RWPE2 (cell line): ENCODE data around the gene PRKCD.

ENCODE experiments used
- ATAC-seq: fragments of 200-7000 bp; cut with Tn5 transposase; 3 replicates; pipeline ENCODE4 v1.9.1; 2021; ENCODE audit warnings: low read depth
- DNase-seq: peaks from one replicate; pipeline ENCODE4 v3.0.0-alpha.2; 2020; ENCODE audit warnings: low spot score
- H3K27ac ChIP-seq: fragments of 450-650 bp; 2 replicates; pipeline ENCODE4 v1.5.1; 2017; ENCODE audit warnings: mild to moderate bottlenecking; ENCODE audit not compliant: poor library complexity, severe bottlenecking
- H3K27me3 ChIP-seq: fragments of 250-450 bp; sonication (Bioruptor Pico); 2 replicates; pipeline ENCODE4 v1.5.1; 2021; ENCODE audit warnings: mild to moderate bottlenecking, moderate library complexity; ENCODE audit not compliant: insufficient read depth, poor library complexity, severe bottlenecking
- H3K36me3 ChIP-seq: fragments of 250-450 bp; sonication (Bioruptor Pico); 2 replicates; pipeline ENCODE4 v1.5.1; 2020; ENCODE audit warnings: low read depth, mild to moderate bottlenecking, moderate library complexity
- H3K4me1 ChIP-seq: fragments of 250-450 bp; sonication (Bioruptor Pico); 2 replicates; pipeline ENCODE4 v1.5.1; 2021; ENCODE audit warnings: mild to moderate bottlenecking, moderate library complexity; ENCODE audit not compliant: insufficient read depth, poor library complexity, severe bottlenecking
- H3K4me3 ChIP-seq: fragments of 250-450 bp; sonication (Bioruptor Pico); 2 replicates; pipeline ENCODE4 v1.5.1; 2021; ENCODE audit warnings: mild to moderate bottlenecking, moderate library complexity; ENCODE audit not compliant: severe bottlenecking
- H3K9me3 ChIP-seq: fragments of 250-450 bp; sonication (Bioruptor Pico); 2 replicates; pipeline ENCODE4 v1.5.1; 2021; ENCODE audit warnings: mild to moderate bottlenecking, moderate library complexity; ENCODE audit not compliant: severe bottlenecking
- CTCF ChIP-seq: fragments of 450-650 bp; IDR thresholded peaks from one replicate; pipeline ENCODE4 v1.5.1; 2017; ENCODE audit warnings: mild to moderate bottlenecking, moderate library complexity; ENCODE audit not compliant: poor library complexity, severe bottlenecking

The PRKCD gene

GRCh38 chr3:53123510-53123909, 37.5 kb upstream of the PRKCD start:
- Histone ChIP-seq H3K4me1 (no peaks in the 10 kb centered on the region), H3K36me3 (peaks cover 70% of the 10 kb centered on the region), H3K4me3 (no peak overlapping the region), H3K9me3 (no peaks in the 10 kb centered on the region), H3K27me3 (no peaks in the 10 kb centered on the region), H3K27ac (no peak overlapping the region)
- no peak for TF ChIP-seq CTCF
- DNase-seq, result no peak
- ATAC-seq, result no peak

GRCh38 chr3:53123953-53124352, 37.1 kb upstream of the PRKCD start:
- no peaks in the 10 kb centered on the region for H3K4me1 ChIP-seq
- H3K4me3 ChIP-seq, result no peak overlapping the region
- H3K36me3 ChIP-seq, result peaks cover 66% of the 10 kb centered on the region
- TF ChIP-seq CTCF, result no peak
- H3K27ac ChIP-seq, result no peak overlapping the region
- ATAC-seq (no peak), DNase-seq (no peak)
- H3K9me3 ChIP-seq, result no peaks in the 10 kb centered on the region
- no peaks in the 10 kb centered on the region for H3K27me3 ChIP-seq

- peaks cover 43% of the 10 kb centered on the region for H3K36me3 ChIP-seq
- H3K4me3 ChIP-seq, result no peak overlapping the region
- H3K4me1 ChIP-seq, result peaks cover 4% of the 10 kb centered on the region
- H3K27ac ChIP-seq, result no peak overlapping the region
- H3K9me3 ChIP-seq, result no peaks in the 10 kb centered on the region
- ATAC-seq (no peak), DNase-seq (no peak)
- no peak for TF ChIP-seq CTCF
- no peaks in the 10 kb centered on the region for H3K27me3 ChIP-seq
Measured at GRCh38 chr3:53126601-53127000, 34.4 kb upstream of the PRKCD start.

GRCh38 chr3:53129344-53129743, 31.7 kb upstream of the PRKCD start:
- no peak for TF ChIP-seq CTCF
- Histone ChIP-seq H3K27ac (peak overlapping the region; percentile 38), H3K9me3 (no peaks in the 10 kb centered on the region), H3K4me3 (peak overlapping the region; percentile 83), H3K36me3 (peaks cover 17% of the 10 kb centered on the region), H3K27me3 (no peaks in the 10 kb centered on the region), H3K4me1 (peaks cover 4% of the 10 kb centered on the region)
- no peak for DNase-seq
- no peak for ATAC-seq

GRCh38 chr3:53130179-53131061, 30.6 kb upstream of the PRKCD start, which contains the start of gene RFT1:
Gene RFT1 (minus strand): TSS chr3:53130435. CDS start chr3:53130400, 35 bp downstream.
- no peaks in the 10 kb centered on the region for H3K9me3 ChIP-seq
- H3K4me3 ChIP-seq, result peak within 1 kb of the TSS; percentile 83
- H3K4me1 ChIP-seq, result peaks cover 4% of the 10 kb centered on the region
- ATAC-seq (peak; percentile 90), DNase-seq (peak; percentile 97)
- peak within 1 kb of the TSS; percentile 38 for H3K27ac ChIP-seq
- no peak for TF ChIP-seq CTCF
- no peaks in the 10 kb centered on the region for H3K27me3 ChIP-seq
- H3K36me3 ChIP-seq, result peaks cover 6% of the 10 kb centered on the region
